ENCODE data around the gene APCDD1L.

APCDD1L gene

GRCh38 chr20:58478141-58478805 is 36.9 kb downstream of the APCDD1L start:
- no peak overlapping the region for H3K4me3 ChIP-seq (ENCODE audit: low read length in 2 of 2)
- H3K4me1 ChIP-seq (ENCODE audit: control insufficient read depth in 2 of 2, insufficient read depth in 2 of 2, low read length in 2 of 2): peaks cover 7 to 11% of the 10 kb centered on the region in 2 donors
- peaks cover 0 to 4% of the 10 kb centered on the region in 2 donors for H3K9me3 ChIP-seq (ENCODE audit: control insufficient read depth in 2 of 2, low read length in 2 of 2)
- H3K36me3 ChIP-seq (ENCODE audit: control insufficient read depth in 2 of 2, insufficient read depth in 2 of 2, low read length in 2 of 2): no peaks in the 10 kb centered on the region
- no peaks in the 10 kb centered on the region for H3K27me3 ChIP-seq (ENCODE audit: control insufficient read depth in 2 of 2, insufficient read depth in 2 of 2, low read length in 2 of 2)
- no peak overlapping the region for H3K9ac ChIP-seq (ENCODE audit: low read depth in 1 of 2, low read length in 2 of 2)
- no peak overlapping the region for H3K27ac ChIP-seq (ENCODE audit: low read depth in 2 of 2, low read length in 2 of 2)

GRCh38 chr20:58475466-58475865 is 39.7 kb downstream of the APCDD1L start:
- Histone ChIP-seq H3K36me3 (ENCODE audit: control insufficient read depth in 2 of 2, insufficient read depth in 2 of 2, low read length in 2 of 2) (no peaks in the 10 kb centered on the region), H3K9me3 (ENCODE audit: control insufficient read depth in 2 of 2, low read length in 2 of 2) (peaks cover 0 to 4% of the 10 kb centered on the region in 2 donors), H3K27ac (ENCODE audit: low read depth in 2 of 2, low read length in 2 of 2) (no peak overlapping the region), H3K9ac (ENCODE audit: low read depth in 1 of 2, low read length in 2 of 2) (no peak overlapping the region), H3K4me3 (ENCODE audit: low read length in 2 of 2) (no peak overlapping the region), H3K27me3 (ENCODE audit: control insufficient read depth in 2 of 2, insufficient read depth in 2 of 2, low read length in 2 of 2) (no peaks in the 10 kb centered on the region), H3K4me1 (ENCODE audit: control insufficient read depth in 2 of 2, insufficient read depth in 2 of 2, low read length in 2 of 2) (no peaks in the 10 kb centered on the region)

GRCh38 chr20:58473453-58474425 is 41.5 kb downstream of the APCDD1L start:
- no peak overlapping the region for H3K27ac ChIP-seq (ENCODE audit: low read depth in 2 of 2, low read length in 2 of 2)
- H3K27me3 ChIP-seq (ENCODE audit: control insufficient read depth in 2 of 2, insufficient read depth in 2 of 2, low read length in 2 of 2): no peaks in the 10 kb centered on the region
- H3K9ac ChIP-seq (ENCODE audit: low read depth in 1 of 2, low read length in 2 of 2): no peak overlapping the region
- no peaks in the 10 kb centered on the region for H3K36me3 ChIP-seq (ENCODE audit: control insufficient read depth in 2 of 2, insufficient read depth in 2 of 2, low read length in 2 of 2)
- no peak overlapping the region for H3K4me3 ChIP-seq (ENCODE audit: low read length in 2 of 2)
- no peaks in the 10 kb centered on the region for H3K4me1 ChIP-seq (ENCODE audit: control insufficient read depth in 2 of 2, insufficient read depth in 2 of 2, low read length in 2 of 2)
- peaks cover 0 to 4% of the 10 kb centered on the region in 2 donors for H3K9me3 ChIP-seq (ENCODE audit: control insufficient read depth in 2 of 2, low read length in 2 of 2)

GRCh38 chr20:58472273-58473018 is 42.8 kb downstream of the APCDD1L start:
- H3K9me3 ChIP-seq (ENCODE audit: control insufficient read depth in 2 of 2, low read length in 2 of 2): no peaks in the 10 kb centered on the region
- no peak overlapping the region for H3K27ac ChIP-seq (ENCODE audit: low read depth in 2 of 2, low read length in 2 of 2)
- no peak overlapping the region for H3K9ac ChIP-seq (ENCODE audit: low read depth in 1 of 2, low read length in 2 of 2)
- no peaks in the 10 kb centered on the region for H3K4me1 ChIP-seq (ENCODE audit: control insufficient read depth in 2 of 2, insufficient read depth in 2 of 2, low read length in 2 of 2)
- H3K36me3 ChIP-seq (ENCODE audit: control insufficient read depth in 2 of 2, insufficient read depth in 2 of 2, low read length in 2 of 2): no peaks in the 10 kb centered on the region
- no peak overlapping the region for H3K4me3 ChIP-seq (ENCODE audit: low read length in 2 of 2)
- H3K27me3 ChIP-seq (ENCODE audit: control insufficient read depth in 2 of 2, insufficient read depth in 2 of 2, low read length in 2 of 2): no peaks in the 10 kb centered on the region

- H3K9ac ChIP-seq (ENCODE audit: low read depth in 1 of 2, low read length in 2 of 2): no peak overlapping the region
Observed at GRCh38 chr20:58471193-58472164, 43.7 kb downstream of the APCDD1L start.

GRCh38 chr20:58470336-58471192 is 44.6 kb downstream of the APCDD1L start:
- Histone ChIP-seq H3K9ac (ENCODE audit: low read depth in 1 of 2, low read length in 2 of 2) (no peak overlapping the region), H3K27me3 (ENCODE audit: control insufficient read depth in 2 of 2, insufficient read depth in 2 of 2, low read length in 2 of 2) (no peaks in the 10 kb centered on the region), H3K36me3 (ENCODE audit: control insufficient read depth in 2 of 2, insufficient read depth in 2 of 2, low read length in 2 of 2) (no peaks in the 10 kb centered on the region), H3K4me3 (ENCODE audit: low read length in 2 of 2) (no peak overlapping the region), H3K27ac (ENCODE audit: low read depth in 2 of 2, low read length in 2 of 2) (no peak overlapping the region), H3K4me1 (ENCODE audit: control insufficient read depth in 2 of 2, insufficient read depth in 2 of 2, low read length in 2 of 2) (no peaks in the 10 kb centered on the region), H3K9me3 (ENCODE audit: control insufficient read depth in 2 of 2, low read length in 2 of 2) (no peaks in the 10 kb centered on the region)

More at GRCh38 chr20:58471193-58472164, 43.7 kb downstream of the APCDD1L start:
- Histone ChIP-seq H3K9me3 (ENCODE audit: control insufficient read depth in 2 of 2, low read length in 2 of 2) (no peaks in the 10 kb centered on the region), H3K27me3 (ENCODE audit: control insufficient read depth in 2 of 2, insufficient read depth in 2 of 2, low read length in 2 of 2) (no peaks in the 10 kb centered on the region), H3K36me3 (ENCODE audit: control insufficient read depth in 2 of 2, insufficient read depth in 2 of 2, low read length in 2 of 2) (no peaks in the 10 kb centered on the region), H3K27ac (ENCODE audit: low read depth in 2 of 2, low read length in 2 of 2) (no peak overlapping the region), H3K4me3 (ENCODE audit: low read length in 2 of 2) (no peak overlapping the region), H3K4me1 (ENCODE audit: control insufficient read depth in 2 of 2, insufficient read depth in 2 of 2, low read length in 2 of 2) (no peaks in the 10 kb centered on the region)

GRCh38 chr20:58469616-58470015 is 45.6 kb downstream of the APCDD1L start:
- H3K4me1 ChIP-seq (ENCODE audit: control insufficient read depth in 2 of 2, insufficient read depth in 2 of 2, low read length in 2 of 2): no peaks in the 10 kb centered on the region
- H3K27ac ChIP-seq (ENCODE audit: low read depth in 2 of 2, low read length in 2 of 2): no peak overlapping the region
- H3K9ac ChIP-seq (ENCODE audit: low read depth in 1 of 2, low read length in 2 of 2): no peak overlapping the region
- peaks cover 0 to 3% of the 10 kb centered on the region in 2 donors for H3K27me3 ChIP-seq (ENCODE audit: control insufficient read depth in 2 of 2, insufficient read depth in 2 of 2, low read length in 2 of 2)
- no peaks in the 10 kb centered on the region for H3K36me3 ChIP-seq (ENCODE audit: control insufficient read depth in 2 of 2, insufficient read depth in 2 of 2, low read length in 2 of 2)
- H3K4me3 ChIP-seq (ENCODE audit: low read length in 2 of 2): no peak overlapping the region
- H3K9me3 ChIP-seq (ENCODE audit: control insufficient read depth in 2 of 2, low read length in 2 of 2): no peaks in the 10 kb centered on the region

- Histone ChIP-seq H3K27me3 (ENCODE audit: control insufficient read depth in 2 of 2, insufficient read depth in 2 of 2, low read length in 2 of 2) (peaks cover 0 to 3% of the 10 kb centered on the region in 2 donors), H3K36me3 (ENCODE audit: control insufficient read depth in 2 of 2, insufficient read depth in 2 of 2, low read length in 2 of 2) (no peaks in the 10 kb centered on the region), H3K4me3 (ENCODE audit: low read length in 2 of 2) (no peak overlapping the region), H3K9me3 (ENCODE audit: control insufficient read depth in 2 of 2, low read length in 2 of 2) (no peaks in the 10 kb centered on the region), H3K9ac (ENCODE audit: low read depth in 1 of 2, low read length in 2 of 2) (no peak overlapping the region), H3K4me1 (ENCODE audit: control insufficient read depth in 2 of 2, insufficient read depth in 2 of 2, low read length in 2 of 2) (no peaks in the 10 kb centered on the region), H3K27ac (ENCODE audit: low read depth in 2 of 2, low read length in 2 of 2) (no peak overlapping the region)
Observed at GRCh38 chr20:58467572-58468527, 47.3 kb downstream of the APCDD1L start.

All from mucosa of rectum (tissue), 2 donors.